ENCODE results near the gene CASP5. TPM values are rescaled to one million over a fixed set of nuclear protein-coding genes. Genes with fewer than 3 reads are reported as not detected.
A peak's percentile ranks its signal among the peaks of the same experiment; 100 is the strongest.

The CASP5 gene
- total RNA-seq, 1 donor from 2014 or later, result not detected

DNA sequence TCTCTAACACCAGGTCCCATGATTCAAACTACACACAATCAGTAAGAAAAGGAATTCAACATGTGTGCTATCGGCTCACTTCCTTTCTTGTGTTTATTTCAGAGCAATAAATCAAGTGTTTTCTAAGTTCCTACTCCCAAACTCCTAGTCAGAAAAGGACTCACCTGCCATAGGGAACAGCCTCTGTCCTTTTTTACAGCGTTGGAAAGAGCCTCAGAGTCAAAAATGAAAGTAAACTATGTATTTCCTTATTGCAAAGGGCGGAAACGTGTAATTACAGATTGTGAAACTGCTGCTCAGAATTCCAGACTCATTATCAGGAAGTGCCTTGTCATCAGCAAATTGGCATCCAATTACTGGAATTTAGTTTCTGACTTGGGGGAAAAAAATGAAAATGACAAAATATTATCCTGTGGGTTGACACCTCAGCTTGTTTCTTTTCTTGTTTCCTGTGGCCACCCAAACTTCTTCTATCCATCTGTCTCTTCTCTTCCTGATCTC lies 54.6 kb downstream of the CASP5 start, which contains the start of gene CASP4:
CASP4 (minus strand) TSS at position 220 of the 501 bp plus-strand sequence; CDS start at position 171, 49 bp downstream.
- DNase-seq (ENCODE audit: low read depth), result peak; percentile 65

GRCh38 chr11:104967534-104968354 lies 55.2 kb downstream of the CASP5 start:
- peak; percentile 38 for DNase-seq (ENCODE audit: low read depth)

- no peak for DNase-seq (ENCODE audit: low read depth)
Measured at GRCh38 chr11:104965735-104966134, 57.2 kb downstream of the CASP5 start.

DNA sequence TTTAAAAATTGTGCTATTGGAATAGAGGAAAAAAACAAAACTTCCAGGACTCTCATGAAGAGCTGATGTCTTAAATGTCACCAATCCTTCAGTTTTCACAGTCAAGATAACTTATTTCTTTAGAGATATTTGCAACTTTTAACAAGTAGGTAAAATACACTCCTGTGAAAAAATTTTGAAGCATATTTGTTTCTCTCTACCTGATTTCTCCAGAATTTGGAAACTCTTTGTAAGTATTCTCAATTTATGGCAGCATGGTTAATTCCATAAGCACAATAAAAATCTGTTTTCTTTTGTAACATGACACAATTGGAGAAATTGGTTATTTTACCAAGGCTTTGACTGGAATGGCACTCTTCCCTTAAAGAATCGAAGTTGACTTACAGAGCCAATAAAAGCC lies 58.7 kb downstream of the CASP5 start:
- DNase-seq (ENCODE audit: low read depth), result no peak

GRCh38 chr11:104962852-104963251 lies 60.1 kb downstream of the CASP5 start:
- DNase-seq (ENCODE audit: low read depth), result no peak

- DNase-seq (ENCODE audit: low read depth), result no peak
Measured at GRCh38 chr11:104957280-104957679, 65.7 kb downstream of the CASP5 start.

- DNase-seq (ENCODE audit: low read depth), result no peak
Measured at GRCh38 chr11:104956528-104956927, 66.4 kb downstream of the CASP5 start.

- DNase-seq (ENCODE audit: low read depth), result peak; percentile 59
Measured at GRCh38 chr11:104946907-104947306, 76.1 kb downstream of the CASP5 start.

Other genes with a start within 250 kb of the CASP5 start
- not detected in 2 replicates for gene CASP12, start 124.7 kb downstream of the CASP5 start, total RNA-seq
- 54.0 and 59.5 TPM in 2 replicates for gene CASP4, start 54.6 kb downstream of the CASP5 start, total RNA-seq
- 2.2 and 2.9 TPM in 2 replicates for gene CASP1, start 12.0 kb upstream of the CASP5 start, total RNA-seq
- gene CARD16, start 22.2 kb upstream of the CASP5 start, total RNA-seq, result not detected in 2 replicates
- gene CARD18, start 116.6 kb upstream of the CASP5 start, total RNA-seq, result not detected in 2 replicates